ENCODE data around the gene TNNT1. TPM values are rescaled to one million over a fixed set of nuclear protein-coding genes. Genes with fewer than 3 reads are reported as not detected.

TNNT1 gene
- polyA plus RNA-seq, 1 donor from 2014 or later, result 6.2 TPM

- H3K4me2 ChIP-seq (ENCODE audit: low read length), result no peak overlapping the region
Measured at GRCh38 chr19:55092423-55093318, 56.3 kb downstream of the TNNT1 start.

GRCh38 chr19:55091955-55092354 is 57.1 kb downstream of the TNNT1 start:
- Histone ChIP-seq H3F3A (ENCODE audit: insufficient read depth, low read length, poor library complexity, severe bottlenecking) (no peaks in the 10 kb centered on the region), H3K36me3 (ENCODE audit: insufficient read depth, low read length) (no peaks in the 10 kb centered on the region), H3K4me3 (ENCODE audit: low read length) (no peak overlapping the region), H3K4me2 (ENCODE audit: low read length) (no peak overlapping the region), H3K79me2 (replicated peaks; ENCODE audit: insufficient read depth, low read length) (no peaks in the 10 kb centered on the region), H3K9ac (ENCODE audit: low read length) (no peak overlapping the region), H3K9me2 (ENCODE audit: insufficient read depth, low read length) (no peaks in the 10 kb centered on the region), H4K20me1 (ENCODE audit: insufficient read depth) (no peaks in the 10 kb centered on the region), H3K27me3 (ENCODE audit: insufficient read depth, low read depth, low read length) (no peaks in the 10 kb centered on the region), H3K9me3 (ENCODE audit: low read length) (no peaks in the 10 kb centered on the region), H2AFZ (ENCODE audit: low read depth, low read length) (no peak overlapping the region), H3K27ac (ENCODE audit: low read length) (no peak overlapping the region)
- no peak for TF ChIP-seq EP300 (conservative IDR thresholded peaks at IDR 0.05; ENCODE audit: poor library complexity, severe bottlenecking)
- TF ChIP-seq EZH2 (IDR thresholded peaks at IDR 0.05; ENCODE audit: borderline replicate concordance, insufficient read depth, low read length, poor library complexity, severe bottlenecking), result no peak
- no peak for TF ChIP-seq REST (IDR thresholded peaks at IDR 0.05; ENCODE audit: borderline replicate concordance)
- TF ChIP-seq CTCF (IDR thresholded peaks at IDR 0.05; ENCODE audit: poor library complexity, severe bottlenecking), result no peak
- TF ChIP-seq RAD21 (conservative IDR thresholded peaks at IDR 0.05), result no peak
- TF ChIP-seq POLR2AphosphoS5 (IDR thresholded peaks at IDR 0.05), result no peak

More at GRCh38 chr19:55092423-55093318, 56.3 kb downstream of the TNNT1 start:
- Histone ChIP-seq H3K27me3 (ENCODE audit: insufficient read depth, low read depth, low read length) (no peaks in the 10 kb centered on the region), H4K20me1 (ENCODE audit: insufficient read depth) (no peaks in the 10 kb centered on the region), H3K9me2 (ENCODE audit: insufficient read depth, low read length) (no peaks in the 10 kb centered on the region), H3K79me2 (replicated peaks; ENCODE audit: insufficient read depth, low read length) (no peaks in the 10 kb centered on the region), H3F3A (ENCODE audit: insufficient read depth, low read length, poor library complexity, severe bottlenecking) (no peaks in the 10 kb centered on the region), H3K4me3 (ENCODE audit: low read length) (no peak overlapping the region), H3K36me3 (ENCODE audit: insufficient read depth, low read length) (no peaks in the 10 kb centered on the region), H3K9ac (ENCODE audit: low read length) (no peak overlapping the region), H2AFZ (ENCODE audit: low read depth, low read length) (no peak overlapping the region), H3K27ac (ENCODE audit: low read length) (no peak overlapping the region), H3K9me3 (ENCODE audit: low read length) (no peaks in the 10 kb centered on the region)
- TF ChIP-seq SMC3 (conservative IDR thresholded peaks at IDR 0.05; ENCODE audit: poor library complexity) (no peak), EP300 (conservative IDR thresholded peaks at IDR 0.05; ENCODE audit: poor library complexity, severe bottlenecking) (no peak), MXI1 (conservative IDR thresholded peaks at IDR 0.05; ENCODE audit: poor library complexity, severe bottlenecking) (no peak), REST (IDR thresholded peaks at IDR 0.05; ENCODE audit: borderline replicate concordance) (no peak), RAD21 (conservative IDR thresholded peaks at IDR 0.05) (no peak)

All from neural cell (in vitro differentiated cells).